Hepatocyte (in vitro differentiated cells): ENCODE data around the gene CPN2.

Source experiments
- CTCF ChIP-seq: fragments of 200-600 bp; sonication (generic); IDR thresholded peaks from 2 replicates; pipeline ENCODE4 v1.5.1; 2016; ENCODE audit warnings: antibody characterized with exemption, mild to moderate bottlenecking; ENCODE audit not compliant: poor library complexity
- EZH2 ChIP-seq: fragments of 200-600 bp; sonication (generic); IDR thresholded peaks from 2 replicates; pipeline ENCODE4 v1.6.1; 2016; ENCODE audit warnings: antibody characterized with exemption, mild to moderate bottlenecking, borderline replicate concordance
- EZH2phosphoT487 ChIP-seq: fragments of 200-600 bp; sonication (generic); IDR thresholded peaks from one replicate; pipeline ENCODE4 v1.6.1; 2018; ENCODE audit warnings: antibody characterized with exemption, mild to moderate bottlenecking, low read depth, moderate library complexity; ENCODE audit not compliant: unreplicated experiment, severe bottlenecking

GRCh38 chr3:194380326-194380725 lies 29.2 kb upstream of the CPN2 start:
- TF ChIP-seq CTCF: no peak
- TF ChIP-seq EZH2: no peak
- TF ChIP-seq EZH2phosphoT487: no peak
